Erythroblast (primary cell): ENCODE data around the gene LDLRAD4.

Experiments used
- GATA1 ChIP-seq: IDR thresholded peaks from 2 replicates; pipeline ENCODE4 v1.6.1; 2011; ENCODE audit warnings: low read depth, mild to moderate bottlenecking, control low read depth, low read length, moderate library complexity
- POLR2A ChIP-seq: IDR thresholded peaks from 2 replicates; pipeline ENCODE4 v1.6.1; 2011; ENCODE audit warnings: mild to moderate bottlenecking, low read length

DNA sequence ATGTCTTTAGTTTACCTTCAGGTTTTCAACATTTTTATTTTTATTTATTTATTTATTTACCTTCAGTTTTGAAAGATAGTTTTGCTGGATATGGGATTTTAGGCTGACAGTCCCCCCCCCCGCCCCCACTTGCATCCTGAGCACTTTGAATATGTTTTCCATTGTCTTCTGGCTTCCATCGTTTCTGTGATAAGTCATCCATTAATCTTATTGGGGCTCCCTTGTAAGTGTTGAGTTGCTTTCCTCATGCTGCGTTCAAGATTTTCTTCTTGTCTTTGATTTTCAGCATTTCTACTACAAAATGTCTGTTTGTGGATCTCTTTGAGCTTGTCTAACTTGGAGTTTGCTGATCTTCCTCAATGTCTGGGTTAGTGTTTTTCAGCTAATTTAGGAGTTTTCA is 19.4 kb upstream of the LDLRAD4 start:
- TF ChIP-seq POLR2A (no peak), GATA1 (no peak)
